H1 (cell line): ENCODE measurements around the gene PTPMT1. TPM values are rescaled to one million over a fixed set of nuclear protein-coding genes. Genes with fewer than 3 reads are reported as not detected.

ENCODE experiments used
- EGR1 ChIP-seq: IDR thresholded peaks from 2 replicates; pipeline ENCODE4 v1.6.1; 2011; ENCODE audit warnings: low read depth, low read length, borderline replicate concordance
- SAP30 ChIP-seq: fragments of 300-600 bp; sonication (generic); IDR thresholded peaks from 2 replicates; pipeline ENCODE4 v1.7.1; 2012; ENCODE audit warnings: low read length, moderate library complexity, mild to moderate bottlenecking, inconsistent platforms; ENCODE audit not compliant: insufficient read depth, insufficient replicate concordance
- polyA plus RNA-seq, 7 experiments: library from polyadenylated mRNA; depleted of rRNA in 3 of 7; stranded (reverse) in 5 of 7; unstranded in 2 of 7; fragments of >200 nt in 5 of 7; fragments of 200-250 nt in 2 of 7; gene quantifications; 1 replicate in 5 of 7; 2 replicates in 1 of 7; 4 replicates in 1 of 7; pipeline versions ENCODE4 v1.2.1 to v1.2.3, GENCODE V29; 2011 to 2013; ENCODE audit warnings: missing spikeins in 2 of 7, mixed read lengths in 2 of 7
- total RNA-seq: library from RNA; stranded (reverse); fragmentation: NEBNext Ultra II Directional; extraction: Animal tissue kit (Norgen Biotek cat#: 25700); gene quantifications from 2 replicates; pipeline ENCODE4 v1.2.1, GENCODE V29; 2021

PTPMT1 gene
- total and polyA plus RNA-seq, 2 of the 8 experiments (the other 6 are each of a cell fraction or from before 2014, with no cell fraction given), result 44.8 to 105 TPM

GRCh38 chr11:47593934-47594855, 28.8 kb downstream of the PTPMT1 start, which contains the start of gene C1QTNF4 (continued):
- TF ChIP-seq SAP30 (no peak), EGR1 (no peak)
